Spleen (tissue), 7 donors: ENCODE results near the gene FLOT1.
A peak's percentile ranks its signal among the peaks of the same experiment; 100 is the strongest.

Source experiments
- POLR2A ChIP-seq, 3 donors: fragments of 450-650 bp; IDR thresholded peaks; one replicate each; pipeline ENCODE4 v1.5.1; 2017; ENCODE audit warnings: antibody characterized with exemption in 3 of 3, mild to moderate bottlenecking in 1 of 3
- POLR2AphosphoS5 ChIP-seq, 3 donors: sonication (generic); formaldehyde crosslinking; IDR thresholded peaks; one replicate each; pipeline ENCODE4 v1.5.1; 2017; ENCODE audit warnings: antibody characterized with exemption in 3 of 3
- TF ChIP-seq, protein P1 (sequence below), 11 experiments: fragments of 200-600 bp in 7 of 11; fragments of 450-650 bp in 4 of 11; sonication (generic) in 4 of 11; IDR thresholded peaks in 8 of 11; conservative IDR thresholded peaks in 3 of 11; 1 replicate in 7 of 11; 2 replicates in 4 of 11; pipeline versions ENCODE4 v1.4.0 to v1.8.0; 2016 to 2021; ENCODE audit warnings: antibody characterized with exemption in 11 of 11, inconsistent platforms in 4 of 11, mild to moderate bottlenecking in 1 of 11
- donor health status: DM: no; HTN: no; CAD: no; lungs with moderate emphysema.
- donor health status: DM: no; HTN: no; CAD: no.
- donor health status: DM: no; HTN: no; CAD: no.

GRCh38 chr6:30691208-30691847, 51.2 kb downstream of the FLOT1 start:
- TF ChIP-seq, protein P1, sequence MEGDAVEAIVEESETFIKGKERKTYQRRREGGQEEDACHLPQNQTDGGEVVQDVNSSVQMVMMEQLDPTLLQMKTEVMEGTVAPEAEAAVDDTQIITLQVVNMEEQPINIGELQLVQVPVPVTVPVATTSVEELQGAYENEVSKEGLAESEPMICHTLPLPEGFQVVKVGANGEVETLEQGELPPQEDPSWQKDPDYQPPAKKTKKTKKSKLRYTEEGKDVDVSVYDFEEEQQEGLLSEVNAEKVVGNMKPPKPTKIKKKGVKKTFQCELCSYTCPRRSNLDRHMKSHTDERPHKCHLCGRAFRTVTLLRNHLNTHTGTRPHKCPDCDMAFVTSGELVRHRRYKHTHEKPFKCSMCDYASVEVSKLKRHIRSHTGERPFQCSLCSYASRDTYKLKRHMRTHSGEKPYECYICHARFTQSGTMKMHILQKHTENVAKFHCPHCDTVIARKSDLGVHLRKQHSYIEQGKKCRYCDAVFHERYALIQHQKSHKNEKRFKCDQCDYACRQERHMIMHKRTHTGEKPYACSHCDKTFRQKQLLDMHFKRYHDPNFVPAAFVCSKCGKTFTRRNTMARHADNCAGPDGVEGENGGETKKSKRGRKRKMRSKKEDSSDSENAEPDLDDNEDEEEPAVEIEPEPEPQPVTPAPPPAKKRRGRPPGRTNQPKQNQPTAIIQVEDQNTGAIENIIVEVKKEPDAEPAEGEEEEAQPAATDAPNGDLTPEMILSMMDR (IDR thresholded peaks at IDR 0.05 in 8 of 11, conservative IDR thresholded peaks at IDR 0.05 in 3 of 11): peak in 1 of 11 experiments; percentile 2
- no peak for TF ChIP-seq POLR2AphosphoS5 (IDR thresholded peaks at IDR 0.05)
- no peak for TF ChIP-seq POLR2A (IDR thresholded peaks at IDR 0.05)
